NCI-H1417 (cell line): ENCODE measurements around the gene DEFB112.

Experiments used
- DNase-seq, 3 experiments: peaks; one replicate each; lab custom pipeline; 2025; lab: John Stamatoyannopoulos, UW

DEFB112 gene

DNA sequence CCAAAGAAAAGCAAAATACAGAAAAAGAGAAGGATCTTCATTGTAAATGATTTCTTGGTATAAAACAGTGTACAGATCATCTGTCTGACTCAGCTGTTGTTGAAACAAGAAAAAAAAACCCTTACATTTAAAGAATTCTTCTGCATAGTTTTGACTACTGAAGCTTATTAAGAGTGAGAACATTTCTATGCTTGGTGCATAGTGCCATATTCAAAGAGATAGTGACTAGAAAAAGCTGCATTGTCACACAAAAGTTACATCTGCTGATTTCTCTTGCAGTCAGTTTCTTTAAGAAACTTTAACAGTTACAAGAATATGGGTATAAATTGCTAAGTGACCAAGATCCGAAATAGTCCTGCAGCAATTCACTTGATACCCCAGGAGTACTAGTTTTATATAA, at the start of gene DEFB112:
DEFB112 (minus strand) TSS at position 101 of the 400 bp plus-strand sequence; CDS start at position 41, 60 bp downstream.
- no peak for DNase-seq

- DNase-seq = no peak
Measured at GRCh38 chr6:50098641-50098993, 48.9 kb upstream of the DEFB112 start.

DNA sequence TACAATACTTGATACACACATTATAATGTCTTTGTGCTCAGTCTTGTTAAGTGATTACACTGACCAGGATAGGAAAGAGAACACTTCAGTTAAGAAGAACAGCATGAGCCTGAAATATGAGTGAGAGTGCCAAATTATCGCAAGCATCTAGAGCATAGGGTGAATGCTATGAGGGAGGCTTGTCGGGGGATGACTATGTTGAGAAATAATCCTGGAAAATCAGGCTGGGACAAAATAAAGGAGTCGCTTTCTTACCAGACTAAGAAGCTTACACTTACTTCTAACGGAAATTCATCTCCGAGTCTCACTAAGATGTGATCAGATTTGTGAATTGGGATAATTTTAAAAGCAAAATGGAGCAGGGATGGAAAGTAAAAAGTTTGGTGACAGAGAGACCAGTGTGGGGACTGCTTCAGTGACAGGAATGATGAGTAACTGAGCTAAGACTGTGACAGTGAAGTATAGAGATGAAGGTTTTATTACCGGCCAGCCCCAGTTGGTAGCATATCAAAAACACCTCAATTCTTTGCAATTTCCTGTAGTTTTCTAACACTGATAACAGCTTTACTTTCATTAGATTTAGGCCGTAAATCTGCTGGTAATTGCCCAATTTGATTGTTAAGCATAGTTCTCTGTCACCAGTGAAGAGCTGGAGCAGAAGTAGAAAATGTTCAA, 48.4 kb upstream of the DEFB112 start:
- no peak for DNase-seq

- DNase-seq = no peak
Measured at GRCh38 chr6:50096296-50096695, 46.6 kb upstream of the DEFB112 start.

GRCh38 chr6:50093938-50094272, 44.2 kb upstream of the DEFB112 start:
- peak in 1 of 3 experiments; percentile 18 for DNase-seq

- DNase-seq = no peak
Measured at GRCh38 chr6:50093116-50093937, 43.6 kb upstream of the DEFB112 start.

GRCh38 chr6:50091641-50092040, 41.9 kb upstream of the DEFB112 start:
- DNase-seq = no peak

- DNase-seq = no peak
Measured at GRCh38 chr6:50089911-50090310, 40.2 kb upstream of the DEFB112 start.

DNA sequence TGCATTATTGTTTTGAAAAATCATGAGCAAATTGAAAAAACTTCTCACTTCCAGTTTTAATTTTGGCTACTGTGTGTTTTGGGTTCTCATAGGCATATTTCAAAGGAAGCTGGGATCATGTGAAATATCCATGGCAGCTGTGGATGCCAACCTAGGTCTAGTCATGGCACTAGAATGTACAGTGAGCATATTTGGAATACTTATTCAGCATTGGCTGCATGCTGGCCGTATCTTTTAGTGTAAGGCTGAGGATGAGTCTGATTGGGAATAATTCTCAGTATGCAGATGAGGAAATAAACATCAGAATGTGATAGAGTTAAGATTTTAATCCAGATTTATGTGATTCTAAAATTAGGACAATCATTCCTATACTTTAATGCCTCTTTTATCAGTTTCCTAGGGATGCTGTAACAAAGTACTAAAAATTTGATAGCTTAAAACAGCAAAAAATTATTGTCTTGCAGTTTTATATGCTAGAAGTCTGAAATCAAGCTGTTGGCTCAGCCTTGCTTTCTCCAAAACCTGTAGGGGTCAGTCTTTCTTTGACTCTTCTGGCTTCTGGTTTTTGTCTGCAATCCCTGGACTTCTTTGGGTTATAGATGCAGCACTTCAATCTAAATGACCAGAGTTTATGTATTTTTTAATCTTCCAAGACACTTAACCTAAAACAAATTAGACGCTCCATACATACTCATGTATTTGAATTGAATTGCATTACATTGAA, 37.7 kb upstream of the DEFB112 start:
- no peak for DNase-seq

DNA sequence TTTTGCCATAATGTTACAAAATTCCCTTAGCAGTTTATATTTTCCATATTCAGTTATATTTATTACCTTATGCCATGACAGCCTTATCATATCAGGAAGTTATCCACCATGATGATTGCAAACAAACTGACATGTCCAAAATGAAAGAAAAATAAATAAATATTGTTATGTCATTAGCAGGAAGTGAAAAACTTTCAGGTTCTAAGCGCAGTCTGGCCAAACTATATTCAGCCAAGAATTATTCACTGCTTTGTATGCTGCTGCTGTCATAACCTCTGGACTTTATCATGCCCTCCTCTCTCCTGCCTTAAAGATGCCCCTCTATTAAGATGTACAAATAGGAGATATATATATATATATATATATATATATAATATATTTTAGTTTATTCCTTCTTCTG, 27.7 kb upstream of the DEFB112 start:
- DNase-seq = no peak

DNA sequence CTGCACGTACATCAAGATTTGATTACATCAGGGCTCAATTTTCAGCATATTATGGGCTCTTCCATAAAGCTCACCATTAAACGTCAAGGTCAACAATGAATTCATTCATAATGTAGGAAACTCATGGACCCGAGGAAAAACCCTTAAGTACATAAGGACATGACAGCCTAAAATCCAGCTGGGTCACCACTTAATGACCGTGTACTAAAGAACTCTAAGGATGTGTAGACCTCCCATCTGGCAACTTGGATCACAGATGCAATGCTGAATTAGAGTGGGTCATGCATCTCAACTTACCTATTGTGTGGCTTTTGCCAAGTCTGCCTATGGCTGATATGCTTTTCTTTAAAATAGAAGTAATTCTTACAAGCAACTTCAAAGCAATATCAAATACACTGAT, 26.7 kb upstream of the DEFB112 start:
- no peak for DNase-seq

DNA sequence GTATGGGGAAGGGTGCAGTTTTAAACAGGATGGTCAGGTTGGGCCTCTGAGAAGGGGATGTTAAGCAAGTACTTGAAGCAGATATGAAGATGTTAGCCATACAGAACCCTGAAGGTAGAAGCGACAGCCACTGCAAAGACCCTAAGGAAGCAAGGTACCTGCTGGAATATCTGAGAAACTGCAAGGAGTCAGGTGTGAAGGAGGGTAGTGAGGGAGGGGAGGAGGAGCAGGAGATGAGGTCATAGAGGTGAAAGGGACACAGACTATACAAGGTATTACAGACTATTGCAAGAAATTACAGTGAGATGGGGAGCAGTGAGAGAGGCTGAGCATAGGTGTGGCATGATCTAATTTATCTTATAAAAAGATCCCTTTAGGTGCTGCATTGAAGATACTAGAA, 22.2 kb upstream of the DEFB112 start:
- DNase-seq = no peak

DNA sequence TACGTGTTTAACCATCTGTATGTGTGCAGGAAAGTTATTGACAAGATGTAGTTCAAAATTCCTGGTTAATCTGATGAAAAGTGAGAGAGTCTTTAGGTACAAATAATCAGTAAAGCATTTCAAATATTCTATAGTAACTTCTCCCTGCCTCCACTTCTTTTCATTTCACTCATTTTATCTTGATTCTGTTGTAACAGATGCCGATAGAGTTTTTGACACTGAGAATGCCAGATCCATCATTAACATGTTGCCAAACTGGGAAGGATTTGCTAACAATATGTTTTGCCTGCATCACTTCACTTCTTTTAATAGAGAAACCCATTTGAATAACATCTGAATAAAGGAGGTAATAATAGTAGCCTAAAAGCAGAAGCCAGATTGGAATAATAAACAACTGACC, 20.4 kb upstream of the DEFB112 start:
- DNase-seq = no peak

GRCh38 chr6:50062051-50062450, 12.3 kb upstream of the DEFB112 start:
- no peak for DNase-seq

- DNase-seq = no peak
Measured at GRCh38 chr6:50056242-50056641, 6.5 kb upstream of the DEFB112 start.

- no peak for DNase-seq
Measured at GRCh38 chr6:50047026-50047425, 2.7 kb downstream of the DEFB112 start.

DNA sequence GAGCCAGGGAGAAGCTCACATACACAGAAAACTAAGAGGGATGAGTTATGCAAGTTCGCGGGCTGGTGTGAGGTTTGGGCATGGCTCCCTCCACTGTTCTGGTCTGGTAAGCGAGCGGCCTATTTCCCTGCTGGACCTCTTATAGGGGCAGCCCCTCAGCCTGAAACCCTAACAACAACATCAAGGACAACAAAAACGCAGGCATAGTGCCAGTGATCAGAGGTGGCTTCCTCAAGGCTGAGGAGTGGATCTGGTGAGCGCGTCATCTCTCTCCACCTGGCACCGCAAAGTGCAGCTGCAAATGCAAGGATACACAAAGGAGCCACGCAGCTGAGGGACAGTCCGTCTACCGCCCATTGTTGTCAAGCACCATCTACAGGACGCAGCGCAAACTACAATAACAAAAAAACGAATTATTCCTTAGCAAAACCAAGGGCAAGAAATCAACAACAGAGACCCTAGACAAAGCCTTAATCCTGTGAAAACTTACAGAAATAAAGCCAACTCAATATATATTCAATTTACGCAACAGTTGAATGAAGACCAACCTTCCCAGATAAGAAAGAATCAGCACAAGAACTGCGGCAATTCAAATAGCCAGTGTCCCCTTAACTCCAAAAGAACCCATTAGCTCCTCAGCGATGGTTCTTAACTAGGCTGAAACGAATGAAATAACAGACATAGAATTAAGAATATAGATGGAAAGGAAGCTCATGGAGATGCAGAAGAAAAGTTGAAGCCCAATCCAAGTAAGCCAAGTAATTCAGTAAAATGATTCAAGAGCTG, 18.8 kb downstream of the DEFB112 start:
- DNase-seq = peak in 2 of 3 experiments; percentile 1 to 48

DNA sequence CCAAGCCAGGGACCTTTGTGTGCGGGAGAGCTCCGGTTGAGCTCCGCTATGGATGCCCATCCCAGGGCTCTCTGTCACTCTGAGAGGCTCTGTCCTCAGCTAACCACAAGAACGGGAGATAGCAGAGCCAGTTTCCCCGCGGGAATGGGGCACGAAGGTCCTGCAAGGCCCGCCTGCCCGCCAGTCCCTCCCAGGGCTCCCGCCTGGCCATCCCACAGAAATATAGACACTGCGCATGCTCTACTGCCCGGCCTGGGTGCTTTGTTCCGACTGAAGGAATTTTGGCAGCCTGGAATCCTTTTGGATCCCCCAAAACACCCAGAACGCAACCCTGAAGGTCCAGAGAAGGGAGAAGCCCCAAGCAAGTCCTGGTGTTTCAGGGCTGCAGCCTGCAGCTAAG, 19.4 kb downstream of the DEFB112 start:
- DNase-seq = no peak

DNA sequence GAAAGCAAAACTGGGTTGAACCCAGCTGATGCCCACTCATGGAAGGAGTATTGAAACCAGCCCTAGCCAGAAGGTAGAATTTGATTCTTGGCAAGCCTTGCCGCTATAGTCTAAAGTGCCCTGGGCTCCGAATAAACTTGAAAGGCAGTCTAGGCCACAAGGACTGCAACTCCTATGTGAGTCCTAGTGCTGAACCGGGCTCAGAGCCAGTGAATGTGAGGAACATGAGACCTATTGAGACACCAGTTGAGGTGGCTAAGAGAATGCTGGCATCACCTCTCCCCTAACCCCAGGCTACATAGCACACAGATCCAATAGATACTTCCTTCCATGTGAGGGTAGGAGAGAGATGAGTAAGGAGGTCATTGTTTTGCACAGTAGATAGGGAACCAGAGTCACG, 24.5 kb downstream of the DEFB112 start:
- no peak for DNase-seq

DNA sequence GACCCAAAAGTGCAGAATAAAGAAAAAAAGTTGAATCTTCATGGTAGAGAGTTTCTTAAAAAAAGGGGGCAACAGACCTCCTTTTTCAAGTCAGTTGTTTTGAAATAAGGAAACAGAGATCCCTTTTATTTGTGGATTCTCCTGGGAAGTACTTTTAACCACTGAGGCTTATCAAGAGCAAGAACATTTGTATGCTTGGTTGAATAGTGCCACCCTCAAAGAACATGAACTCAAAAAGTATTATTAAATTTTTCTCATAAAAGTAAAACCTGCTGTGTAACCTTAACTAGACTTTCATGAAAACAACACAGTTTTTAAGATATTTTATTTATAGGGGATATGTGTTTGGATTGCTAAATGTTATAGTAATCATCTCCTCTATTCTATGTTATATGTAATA, 27.8 kb downstream of the DEFB112 start, which contains the start of gene DEFB110:
DEFB110 (minus strand) TSS at position 101 of the 400 bp plus-strand sequence; CDS start at position 42, 59 bp downstream.
- DNase-seq = no peak

DNA sequence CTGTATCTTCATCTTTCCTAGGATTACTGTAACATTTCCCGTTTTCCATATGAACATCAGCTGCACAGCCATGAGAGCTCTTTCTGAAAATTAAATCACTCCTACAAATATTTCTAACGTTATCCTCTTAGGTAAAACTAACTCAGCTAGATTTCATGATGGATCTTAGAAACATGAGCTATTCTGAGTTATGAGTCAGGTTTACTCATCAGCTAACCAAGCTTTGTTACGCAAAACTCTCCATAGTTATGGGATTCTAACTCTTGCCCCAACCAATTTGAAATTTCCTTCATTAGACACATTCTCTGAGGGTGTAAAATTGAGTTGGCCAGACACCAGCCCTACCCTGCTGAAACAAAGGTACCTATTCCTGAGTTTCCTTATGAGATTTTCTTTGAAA, 41.9 kb downstream of the DEFB112 start:
- no peak for DNase-seq

DNA sequence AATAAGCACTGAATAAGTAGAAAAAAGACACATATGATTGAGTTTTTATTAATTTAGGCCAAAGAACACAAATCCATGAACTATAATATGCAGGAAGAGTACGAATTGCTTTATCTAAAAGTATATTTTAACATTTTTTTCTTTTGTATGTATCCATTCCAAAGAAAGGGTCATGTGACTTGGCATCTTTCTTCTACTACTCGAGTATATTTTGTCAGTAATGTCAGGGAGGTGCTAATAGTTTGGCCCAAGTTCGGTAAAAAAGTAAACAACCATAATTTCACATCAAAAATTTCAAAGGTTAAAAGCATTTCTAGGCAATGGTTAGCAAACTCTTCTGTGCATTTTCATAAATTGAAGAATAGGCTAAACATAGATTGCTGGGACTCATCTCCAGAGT, 46.6 kb downstream of the DEFB112 start:
- DNase-seq = no peak
